Measurements from ENCODE around the gene TNPO1.

DNA sequence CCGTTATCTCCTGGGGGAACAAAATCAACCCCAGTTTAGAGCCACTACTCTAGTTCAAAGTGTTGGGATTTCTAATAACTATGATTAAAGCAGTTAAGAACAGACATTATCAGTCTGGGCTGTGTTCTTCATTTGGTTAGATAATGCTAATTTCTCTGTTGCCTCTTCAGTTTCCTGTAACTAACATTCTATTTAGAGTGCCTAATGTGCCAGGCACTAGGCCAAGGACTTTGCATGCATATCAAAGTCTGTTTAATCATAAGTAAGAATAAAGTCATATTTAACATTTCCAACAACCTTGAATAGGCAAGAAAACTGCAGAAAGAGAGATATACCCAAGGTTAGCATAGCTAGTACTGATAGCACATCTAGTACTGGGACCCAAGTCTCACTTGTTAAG, 68.4 kb downstream of the TNPO1 start:
- TF ChIP-seq, protein P1, sequence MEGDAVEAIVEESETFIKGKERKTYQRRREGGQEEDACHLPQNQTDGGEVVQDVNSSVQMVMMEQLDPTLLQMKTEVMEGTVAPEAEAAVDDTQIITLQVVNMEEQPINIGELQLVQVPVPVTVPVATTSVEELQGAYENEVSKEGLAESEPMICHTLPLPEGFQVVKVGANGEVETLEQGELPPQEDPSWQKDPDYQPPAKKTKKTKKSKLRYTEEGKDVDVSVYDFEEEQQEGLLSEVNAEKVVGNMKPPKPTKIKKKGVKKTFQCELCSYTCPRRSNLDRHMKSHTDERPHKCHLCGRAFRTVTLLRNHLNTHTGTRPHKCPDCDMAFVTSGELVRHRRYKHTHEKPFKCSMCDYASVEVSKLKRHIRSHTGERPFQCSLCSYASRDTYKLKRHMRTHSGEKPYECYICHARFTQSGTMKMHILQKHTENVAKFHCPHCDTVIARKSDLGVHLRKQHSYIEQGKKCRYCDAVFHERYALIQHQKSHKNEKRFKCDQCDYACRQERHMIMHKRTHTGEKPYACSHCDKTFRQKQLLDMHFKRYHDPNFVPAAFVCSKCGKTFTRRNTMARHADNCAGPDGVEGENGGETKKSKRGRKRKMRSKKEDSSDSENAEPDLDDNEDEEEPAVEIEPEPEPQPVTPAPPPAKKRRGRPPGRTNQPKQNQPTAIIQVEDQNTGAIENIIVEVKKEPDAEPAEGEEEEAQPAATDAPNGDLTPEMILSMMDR (IDR thresholded peaks at IDR 0.05; ENCODE audit: poor library complexity, severe bottlenecking), result no peak
- no peak for TF ChIP-seq TAF1 (IDR thresholded peaks at IDR 0.05; ENCODE audit: low read depth)
- no peak for TF ChIP-seq MXI1 (conservative IDR thresholded peaks at IDR 0.05; ENCODE audit: poor library complexity, severe bottlenecking)
- TF ChIP-seq RAD21 (conservative IDR thresholded peaks at IDR 0.05), result no peak
- no peak for TF ChIP-seq SMC3 (conservative IDR thresholded peaks at IDR 0.05; ENCODE audit: poor library complexity)
- TF ChIP-seq, protein P2, sequence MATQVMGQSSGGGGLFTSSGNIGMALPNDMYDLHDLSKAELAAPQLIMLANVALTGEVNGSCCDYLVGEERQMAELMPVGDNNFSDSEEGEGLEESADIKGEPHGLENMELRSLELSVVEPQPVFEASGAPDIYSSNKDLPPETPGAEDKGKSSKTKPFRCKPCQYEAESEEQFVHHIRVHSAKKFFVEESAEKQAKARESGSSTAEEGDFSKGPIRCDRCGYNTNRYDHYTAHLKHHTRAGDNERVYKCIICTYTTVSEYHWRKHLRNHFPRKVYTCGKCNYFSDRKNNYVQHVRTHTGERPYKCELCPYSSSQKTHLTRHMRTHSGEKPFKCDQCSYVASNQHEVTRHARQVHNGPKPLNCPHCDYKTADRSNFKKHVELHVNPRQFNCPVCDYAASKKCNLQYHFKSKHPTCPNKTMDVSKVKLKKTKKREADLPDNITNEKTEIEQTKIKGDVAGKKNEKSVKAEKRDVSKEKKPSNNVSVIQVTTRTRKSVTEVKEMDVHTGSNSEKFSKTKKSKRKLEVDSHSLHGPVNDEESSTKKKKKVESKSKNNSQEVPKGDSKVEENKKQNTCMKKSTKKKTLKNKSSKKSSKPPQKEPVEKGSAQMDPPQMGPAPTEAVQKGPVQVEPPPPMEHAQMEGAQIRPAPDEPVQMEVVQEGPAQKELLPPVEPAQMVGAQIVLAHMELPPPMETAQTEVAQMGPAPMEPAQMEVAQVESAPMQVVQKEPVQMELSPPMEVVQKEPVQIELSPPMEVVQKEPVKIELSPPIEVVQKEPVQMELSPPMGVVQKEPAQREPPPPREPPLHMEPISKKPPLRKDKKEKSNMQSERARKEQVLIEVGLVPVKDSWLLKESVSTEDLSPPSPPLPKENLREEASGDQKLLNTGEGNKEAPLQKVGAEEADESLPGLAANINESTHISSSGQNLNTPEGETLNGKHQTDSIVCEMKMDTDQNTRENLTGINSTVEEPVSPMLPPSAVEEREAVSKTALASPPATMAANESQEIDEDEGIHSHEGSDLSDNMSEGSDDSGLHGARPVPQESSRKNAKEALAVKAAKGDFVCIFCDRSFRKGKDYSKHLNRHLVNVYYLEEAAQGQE (IDR thresholded peaks at IDR 0.05; ENCODE audit: borderline replicate concordance), result no peak
- TF ChIP-seq EZH2 (IDR thresholded peaks at IDR 0.05; ENCODE audit: borderline replicate concordance, insufficient read depth, low read length, poor library complexity, severe bottlenecking), result no peak
